SK-N-MC (cell line): ENCODE data around the gene TOM1L2.

ENCODE experiments used
- EZH2 ChIP-seq: fragments of 200-600 bp; sonication (generic); IDR thresholded peaks from one replicate; pipeline ENCODE4 v1.6.1; 2017; ENCODE audit warnings: antibody characterized with exemption
- FOXP2 ChIP-seq: optimal IDR thresholded peaks from 2 replicates; pipeline ENCODE3; 2011; ENCODE audit warnings: mild to moderate bottlenecking, moderate library complexity; ENCODE audit not compliant: insufficient read depth; ENCODE audit errors: extremely low read length, control extremely low read depth
- POLR2AphosphoS5 ChIP-seq: IDR thresholded peaks from 2 replicates; pipeline ENCODE4 v1.6.1; 2012; ENCODE audit warnings: mild to moderate bottlenecking, low read depth, low read length, borderline replicate concordance

DNA sequence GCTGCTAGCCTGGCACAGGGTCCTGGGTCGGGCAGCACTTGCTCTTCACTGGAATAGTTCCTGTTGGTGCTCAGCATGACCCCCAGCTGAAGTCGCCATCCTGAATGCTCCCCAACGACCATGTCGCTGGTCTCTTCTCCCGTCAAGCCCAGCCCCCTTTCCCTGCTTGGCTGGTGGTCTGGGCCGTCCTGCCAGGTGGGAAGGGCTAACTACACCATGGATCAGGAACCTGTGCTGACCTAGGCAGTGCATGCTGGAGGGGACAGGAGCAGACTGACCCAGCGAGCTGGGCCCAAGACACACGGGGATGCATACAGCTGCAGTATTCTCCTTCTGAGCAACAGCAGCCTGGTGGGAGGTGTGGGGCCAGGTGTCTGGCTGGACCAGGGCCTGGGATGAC is 126.2 kb downstream of the TOM1L2 start:
- TF ChIP-seq POLR2AphosphoS5 (no peak), EZH2 (no peak), FOXP2 (no peak)
